ENCODE data around the gene LIG3. TPM values are rescaled to one million over a fixed set of nuclear protein-coding genes. Genes with fewer than 3 reads are reported as not detected.

Gene LIG3
- total and polyA plus RNA-seq, 2 of the 13 experiments (the other 11 are each of a cell fraction or from before 2014, with no cell fraction given), result 34.4 to 36.2 TPM

DNA sequence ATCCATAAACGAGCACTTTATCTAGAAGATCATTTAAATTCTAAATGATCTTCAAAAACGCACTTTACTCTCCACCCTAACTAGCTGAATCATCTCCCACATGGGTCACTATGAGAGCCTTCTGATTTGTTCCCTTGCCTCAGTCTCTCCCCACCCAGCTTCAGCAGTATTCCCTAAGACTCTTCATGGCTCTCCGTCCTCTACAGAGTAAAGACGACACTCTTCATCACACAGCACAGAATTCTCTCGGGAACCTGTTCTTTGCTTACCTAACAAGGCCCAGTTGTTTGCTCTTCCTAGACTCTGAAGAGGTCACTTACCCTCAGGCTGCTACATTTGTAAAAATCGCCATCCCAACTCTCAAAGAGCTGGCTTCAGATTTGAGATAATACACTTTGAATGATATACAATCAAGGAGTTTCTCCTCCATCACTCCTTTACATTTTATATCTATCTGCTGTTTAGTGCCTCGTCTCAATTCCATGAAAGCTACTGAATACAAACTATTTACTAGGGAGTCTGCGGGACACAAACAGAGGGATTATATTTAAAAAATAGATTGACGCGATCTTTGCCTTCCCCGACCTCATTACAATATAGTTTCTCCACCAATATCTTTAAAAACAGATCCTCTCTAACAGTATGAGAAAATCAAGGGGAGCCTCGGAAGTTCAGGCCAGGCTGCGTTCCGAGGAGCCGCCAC lies 511 bp upstream of the LIG3 start:
- no peaks in the 10 kb centered on the region for H3K27me3 ChIP-seq (ENCODE audit: control insufficient read depth in 1 of 2, insufficient read depth in 2 of 2, low read length in 2 of 2)
- H3K4me1 ChIP-seq (ENCODE audit: insufficient read depth, low read length), result peaks cover 44% of the 10 kb centered on the region
- CTCF ChIA-PET (ENCODE audit: low intra/inter-chr PET ratio, low total read pairs), result no interaction called here
- ATAC-seq, result 0 out of 3 replicates have a peak, but pooled peaks have one; percentile 13
- H3K4me2 ChIP-seq (ENCODE audit: low read depth, low read length), result peak overlapping the region; percentile 85
- H3K4me3 ChIP-seq (replicated peaks in 1 of 3; ENCODE audit: insufficient read depth in 1 of 3, low read depth in 2 of 3, low read length in 3 of 3), result peak overlapping the region; percentile 73 to 87 (median 86)
- peaks cover 2 to 18% of the 10 kb centered on the region in 2 experiments; a peak in 4 of 5 replicates for H3K36me3 ChIP-seq (replicated peaks in 1 of 2; ENCODE audit: control insufficient read depth in 1 of 2, insufficient read depth in 2 of 2, low read length in 2 of 2)
- no peaks in the 10 kb centered on the region; the same call in 1 of the 2 replicates for H4K20me1 ChIP-seq (ENCODE audit: insufficient read depth, low read length)
- TSS peak; percentile 91 for BruUV-seq (replicated peaks)
- peaks cover 32% of the 10 kb centered on the region for H3K79me2 ChIP-seq (ENCODE audit: insufficient read depth, low read length)
- peak overlapping the region; percentile 98 for H3K27ac ChIP-seq (ENCODE audit: extremely low read length, insufficient read depth, low read length)
- peak; percentile 15 for DNase-seq (ENCODE audit: low spot score)
- FAIRE-seq, result no peak
- no peaks in the 10 kb centered on the region for H3K9me3 ChIP-seq (ENCODE audit: low read length)
- WGBS (ENCODE audit: low lambda C conversion rate), result 36% methylated on average over 15 of the region's 15 CpGs
- H3K9ac ChIP-seq (ENCODE audit: insufficient read depth, low read depth, low read length), result peak overlapping the region; percentile 99
- POLR2A ChIA-PET, result interaction anchor here (1.0 to 3.2 kb wide), 5 partner anchors 16 to 110 kb away, joined by 3 to 14 read pairs (median 10); partner anchors contain the start of genes CCT6B and ZNF830
- in situ Hi-C loops (cut with HindIII; ENCODE audit: extremely low pct_ligation_motif_present, low pct_unique_long_range_greater_than_20kb) (no loop called here), intact Hi-C loops (cut with micrococcal nuclease; ENCODE audit: unreplicated experiment) (loop anchor here (2.0 to 5.0 kb wide), 2 partner anchors 19 to 558 kb away; partner anchors contain the start of genes CCT6B and ZNF830)
- no peak overlapping the region for H2AFZ ChIP-seq (ENCODE audit: low read length)
- no peak for TF ChIP-seq HCFC1 (IDR thresholded peaks at IDR 0.05; ENCODE audit: low read depth, low read length)
- TF ChIP-seq SP2 (CRISPR knock-in tag; IDR thresholded peaks at IDR 0.05), result no peak
- no peak for TF ChIP-seq FOXA1 (IDR thresholded peaks at IDR 0.05)
- peak; percentile 11; the same call in 1 of the 2 replicates for TF ChIP-seq FOXA1 (CRISPR knock-in tag; IDR thresholded peaks at IDR 0.05)
- peak; percentile 60; the same call in 1 of the 2 replicates for TF ChIP-seq ZNF205 (CRISPR knock-in tag; IDR thresholded peaks at IDR 0.05)
- TF ChIP-seq JARID2 (CRISPR knock-in tag; IDR thresholded peaks at IDR 0.05; ENCODE audit: insufficient replicate concordance), result no peak
- TF ChIP-seq ZNF777 (CRISPR knock-in tag; IDR thresholded peaks at IDR 0.05), result no peak
- TF ChIP-seq ZNF660 (CRISPR knock-in tag; IDR thresholded peaks at IDR 0.05; ENCODE audit: borderline replicate concordance, low read depth), result no peak
- no peak for TF ChIP-seq FOXM1 (CRISPR knock-in tag; IDR thresholded peaks at IDR 0.05)
- TF ChIP-seq TEAD3 (CRISPR knock-in tag; optimal IDR thresholded peaks at IDR 0.05; ENCODE audit: borderline replicate concordance), result no peak
- no peak for TF ChIP-seq ZNF713 (CRISPR knock-in tag; IDR thresholded peaks at IDR 0.05)
- TF ChIP-seq ZNF207 (IDR thresholded peaks at IDR 0.05; ENCODE audit: borderline replicate concordance), result no peak
- TF ChIP-seq, protein P1, sequence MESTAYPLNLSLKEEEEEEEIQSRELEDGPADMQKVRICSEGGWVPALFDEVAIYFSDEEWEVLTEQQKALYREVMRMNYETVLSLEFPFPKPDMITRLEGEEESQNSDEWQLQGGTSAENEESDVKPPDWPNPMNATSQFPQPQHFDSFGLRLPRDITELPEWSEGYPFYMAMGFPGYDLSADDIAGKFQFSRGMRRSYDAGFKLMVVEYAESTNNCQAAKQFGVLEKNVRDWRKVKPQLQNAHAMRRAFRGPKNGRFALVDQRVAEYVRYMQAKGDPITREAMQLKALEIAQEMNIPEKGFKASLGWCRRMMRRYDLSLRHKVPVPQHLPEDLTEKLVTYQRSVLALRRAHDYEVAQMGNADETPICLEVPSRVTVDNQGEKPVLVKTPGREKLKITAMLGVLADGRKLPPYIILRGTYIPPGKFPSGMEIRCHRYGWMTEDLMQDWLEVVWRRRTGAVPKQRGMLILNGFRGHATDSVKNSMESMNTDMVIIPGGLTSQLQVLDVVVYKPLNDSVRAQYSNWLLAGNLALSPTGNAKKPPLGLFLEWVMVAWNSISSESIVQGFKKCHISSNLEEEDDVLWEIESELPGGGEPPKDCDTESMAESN (CRISPR knock-in tag; conservative IDR thresholded peaks at IDR 0.05), result peak; percentile 93
- TF ChIP-seq BCL6 (CRISPR knock-in tag; IDR thresholded peaks at IDR 0.05), result no peak
- no peak for TF ChIP-seq GATAD1 (CRISPR knock-in tag; IDR thresholded peaks at IDR 0.05)
- no peak for TF ChIP-seq SRY (CRISPR knock-in tag; IDR thresholded peaks at IDR 0.05)
- TF ChIP-seq HMGA1 (CRISPR knock-in tag; conservative IDR thresholded peaks at IDR 0.05), result no peak
- TF ChIP-seq, protein P2, sequence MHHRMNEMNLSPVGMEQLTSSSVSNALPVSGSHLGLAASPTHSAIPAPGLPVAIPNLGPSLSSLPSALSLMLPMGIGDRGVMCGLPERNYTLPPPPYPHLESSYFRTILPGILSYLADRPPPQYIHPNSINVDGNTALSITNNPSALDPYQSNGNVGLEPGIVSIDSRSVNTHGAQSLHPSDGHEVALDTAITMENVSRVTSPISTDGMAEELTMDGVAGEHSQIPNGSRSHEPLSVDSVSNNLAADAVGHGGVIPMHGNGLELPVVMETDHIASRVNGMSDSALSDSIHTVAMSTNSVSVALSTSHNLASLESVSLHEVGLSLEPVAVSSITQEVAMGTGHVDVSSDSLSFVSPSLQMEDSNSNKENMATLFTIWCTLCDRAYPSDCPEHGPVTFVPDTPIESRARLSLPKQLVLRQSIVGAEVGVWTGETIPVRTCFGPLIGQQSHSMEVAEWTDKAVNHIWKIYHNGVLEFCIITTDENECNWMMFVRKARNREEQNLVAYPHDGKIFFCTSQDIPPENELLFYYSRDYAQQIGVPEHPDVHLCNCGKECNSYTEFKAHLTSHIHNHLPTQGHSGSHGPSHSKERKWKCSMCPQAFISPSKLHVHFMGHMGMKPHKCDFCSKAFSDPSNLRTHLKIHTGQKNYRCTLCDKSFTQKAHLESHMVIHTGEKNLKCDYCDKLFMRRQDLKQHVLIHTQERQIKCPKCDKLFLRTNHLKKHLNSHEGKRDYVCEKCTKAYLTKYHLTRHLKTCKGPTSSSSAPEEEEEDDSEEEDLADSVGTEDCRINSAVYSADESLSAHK (CRISPR knock-in tag; IDR thresholded peaks at IDR 0.05; ENCODE audit: borderline replicate concordance), result no peak
- no peak for TF ChIP-seq ZNF589 (CRISPR knock-in tag; conservative IDR thresholded peaks at IDR 0.05)
- TF ChIP-seq RFX3 (CRISPR knock-in tag; IDR thresholded peaks at IDR 0.05), result no peak
- no peak for TF ChIP-seq GZF1 (CRISPR knock-in tag; IDR thresholded peaks at IDR 0.05)
- TF ChIP-seq CREM (IDR thresholded peaks at IDR 0.05), result peak; percentile 27; the same call in 1 of the 2 replicates
- TF ChIP-seq CREM (CRISPR knock-in tag; IDR thresholded peaks at IDR 0.05), result no peak
- TF ChIP-seq SSRP1 (CRISPR knock-in tag; IDR thresholded peaks at IDR 0.05), result 0 out of 2 replicates have a peak, but pooled peaks have one; percentile 38

All from HepG2 (cell line).